Measurements from ENCODE around the gene GMEB2. TPM values are rescaled to one million over a fixed set of nuclear protein-coding genes. Genes with fewer than 3 reads are reported as not detected.
"Not testable (repeated sequence)": the region's sequence is repeated elsewhere in the genome, so short reads cannot be mapped to it uniquely, and the experiment has no call there.

GMEB2 gene
- total RNA-seq, 1 donor from 2014 or later, result 13.2 TPM

- TF ChIP-seq CTCF (IDR thresholded peaks at IDR 0.05; ENCODE audit: insufficient read depth, low read length, severe bottlenecking), result no peak
- FAIRE-seq (no peak), DNase-seq (ENCODE audit: low read depth) (no peak)
- H3K36me3 ChIP-seq (ENCODE audit: control insufficient read depth, insufficient read depth, low read length), result peaks cover 12% of the 10 kb centered on the region
- no peaks in the 10 kb centered on the region for H3K27me3 ChIP-seq (ENCODE audit: control insufficient read depth, insufficient read depth, low read length)
- no peak overlapping the region for H3K4me3 ChIP-seq (ENCODE audit: low read depth, low read length)
Measured at GRCh38 chr20:63662813-63663189, 35.9 kb upstream of the GMEB2 start.

GRCh38 chr20:63661959-63662812 is 35.3 kb upstream of the GMEB2 start:
- H3K36me3 ChIP-seq (ENCODE audit: control insufficient read depth, insufficient read depth, low read length), result peaks cover 8% of the 10 kb centered on the region
- no peak for DNase-seq (ENCODE audit: low read depth)
- no peaks in the 10 kb centered on the region for H3K27me3 ChIP-seq (ENCODE audit: control insufficient read depth, insufficient read depth, low read length)
- H3K4me3 ChIP-seq (ENCODE audit: low read depth, low read length), result no peak overlapping the region
- FAIRE-seq, result no peak
- TF ChIP-seq CTCF (IDR thresholded peaks at IDR 0.05; ENCODE audit: insufficient read depth, low read length, severe bottlenecking), result no peak

- H3K4me3 ChIP-seq (ENCODE audit: low read depth, low read length), result no peak overlapping the region
- H3K36me3 ChIP-seq (ENCODE audit: control insufficient read depth, insufficient read depth, low read length), result peaks cover 7% of the 10 kb centered on the region
- FAIRE-seq (no peak), DNase-seq (ENCODE audit: low read depth) (no peak)
- TF ChIP-seq CTCF (IDR thresholded peaks at IDR 0.05; ENCODE audit: insufficient read depth, low read length, severe bottlenecking), result no peak
- H3K27me3 ChIP-seq (ENCODE audit: control insufficient read depth, insufficient read depth, low read length), result no peaks in the 10 kb centered on the region
Measured at GRCh38 chr20:63661108-63661507, 34.2 kb upstream of the GMEB2 start.

GRCh38 chr20:63660622-63661021 is 33.7 kb upstream of the GMEB2 start:
- no peak for TF ChIP-seq CTCF (IDR thresholded peaks at IDR 0.05; ENCODE audit: insufficient read depth, low read length, severe bottlenecking)
- H3K27me3 ChIP-seq (ENCODE audit: control insufficient read depth, insufficient read depth, low read length), result no peaks in the 10 kb centered on the region
- no peak overlapping the region for H3K4me3 ChIP-seq (ENCODE audit: low read depth, low read length)
- H3K36me3 ChIP-seq (ENCODE audit: control insufficient read depth, insufficient read depth, low read length), result peaks cover 5% of the 10 kb centered on the region
- no peak for DNase-seq (ENCODE audit: low read depth)
- FAIRE-seq, result no peak

DNA sequence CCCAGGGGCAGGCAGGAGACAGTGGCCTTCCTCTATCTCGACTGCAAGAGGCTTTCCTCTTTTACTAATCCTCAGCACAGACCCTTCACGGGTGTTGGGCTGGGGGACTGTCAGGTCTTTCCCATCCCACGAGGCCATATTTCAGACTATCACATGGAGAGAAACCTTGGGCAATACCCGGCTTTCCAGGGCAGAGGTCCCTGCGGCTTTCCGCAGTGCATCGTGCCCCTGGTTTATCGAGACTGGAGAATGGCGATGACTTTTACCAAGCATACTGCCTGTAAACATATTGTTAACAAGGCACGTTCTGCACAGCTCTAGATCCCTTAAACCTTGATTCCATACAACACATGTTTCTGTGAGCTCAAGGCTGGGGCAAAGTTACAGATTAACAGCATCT is 33.3 kb upstream of the GMEB2 start:
- DNase-seq (ENCODE audit: low read depth); H3K4me3 ChIP-seq (ENCODE audit: low read depth, low read length); H3K27me3 ChIP-seq (ENCODE audit: control insufficient read depth, insufficient read depth, low read length); H3K36me3 ChIP-seq (ENCODE audit: control insufficient read depth, insufficient read depth, low read length); FAIRE-seq: not testable (repeated sequence)

GRCh38 chr20:63659370-63659769 is 32.5 kb upstream of the GMEB2 start:
- no peaks in the 10 kb centered on the region for H3K27me3 ChIP-seq (ENCODE audit: control insufficient read depth, insufficient read depth, low read length)
- no peak for TF ChIP-seq CTCF (IDR thresholded peaks at IDR 0.05; ENCODE audit: insufficient read depth, low read length, severe bottlenecking)
- no peak overlapping the region for H3K4me3 ChIP-seq (ENCODE audit: low read depth, low read length)
- peaks cover 5% of the 10 kb centered on the region for H3K36me3 ChIP-seq (ENCODE audit: control insufficient read depth, insufficient read depth, low read length)
- DNase-seq (ENCODE audit: low read depth) (no peak), FAIRE-seq (no peak)

All from bronchial epithelial cell (primary cell).